Colonic mucosa (tissue), 4 donors: ENCODE measurements around the gene TMCC3. TPM values are rescaled to one million over a fixed set of nuclear protein-coding genes. Genes with fewer than 3 reads are reported as not detected.
A peak's percentile ranks its signal among the peaks of the same experiment; 100 is the strongest.

Source experiments
- DNase-seq: peaks from one replicate; pipeline ENCODE4 v3.0.0-alpha.2; 2020
- H3K27ac ChIP-seq: fragments of 200-600 bp; one replicate; pipeline ENCODE4 v1.8.0; 2021
- H3K27me3 ChIP-seq: fragments of 200-600 bp; one replicate; pipeline ENCODE4 v1.8.0; 2021
- H3K36me3 ChIP-seq: fragments of 200-600 bp; one replicate; pipeline ENCODE4 v1.8.0; 2021
- H3K4me1 ChIP-seq: fragments of 200-600 bp; one replicate; pipeline ENCODE4 v1.8.0; 2021; ENCODE audit warnings: mild to moderate bottlenecking
- H3K4me3 ChIP-seq: fragments of 200-600 bp; one replicate; pipeline ENCODE4 v1.8.0; 2021
- H3K9ac ChIP-seq, 2 donors: one replicate each; pipeline ENCODE4 v1.7.0; 2013; ENCODE audit warnings: control low read depth in 2 of 2, low read depth in 2 of 2, low read length in 2 of 2
- H3K9me3 ChIP-seq: fragments of 200-600 bp; one replicate; pipeline ENCODE4 v1.8.0; 2021
- intact Hi-C: fragments of 100-400 bp; cut with DNase I; formaldehyde crosslinking; loops from one replicate; pipeline ENCODE4 v1.14.1; 2022
- total RNA-seq, 2 donors: library from RNA; stranded (reverse); fragmentation: NEBNext Ultra II Directional in 1 of 2; extraction: Animal tissue kit (Norgen Biotek cat#: 25700) in 1 of 2; gene quantifications; one replicate each; pipeline ENCODE4 v1.2.1, GENCODE V29; 2021
- TF ChIP-seq, protein P1 (sequence below): fragments of 200-600 bp; IDR thresholded peaks from one replicate; pipeline ENCODE4 v1.8.0; 2022; ENCODE audit warnings: antibody characterized with exemption, mild to moderate bottlenecking
- donor health status: healthy.
- donor health status: DM: no; HTN: no; CAD: no.
- donor health status: DM: no; HTN: no; CAD: no.

TMCC3 gene
- total RNA-seq, 2 donors from 2014 or later, result 21.4 to 77.4 TPM

DNA sequence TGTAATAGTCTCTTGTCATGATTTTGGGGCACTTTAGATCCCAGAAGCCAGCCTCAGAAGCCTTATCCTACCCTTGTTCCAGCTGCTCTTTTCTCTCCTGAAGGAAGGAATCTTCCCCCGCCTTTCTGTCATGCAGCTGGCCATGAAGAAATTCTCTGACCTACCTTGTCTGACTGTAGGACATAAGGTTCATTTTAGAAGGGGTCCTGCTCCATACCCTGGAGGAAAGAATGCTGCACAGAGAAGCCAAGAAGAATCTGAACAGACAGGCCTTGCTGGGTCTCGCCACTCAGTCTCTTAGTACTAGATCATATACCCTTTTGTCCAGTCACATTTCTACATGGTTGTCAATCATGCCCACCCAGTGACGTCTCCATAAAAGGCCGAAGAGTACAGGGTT is 6.2 kb upstream of the TMCC3 start:
- H3K9ac ChIP-seq, result no peak overlapping the region
- H3K36me3 ChIP-seq, result no peaks in the 10 kb centered on the region
- TF ChIP-seq, protein P1, sequence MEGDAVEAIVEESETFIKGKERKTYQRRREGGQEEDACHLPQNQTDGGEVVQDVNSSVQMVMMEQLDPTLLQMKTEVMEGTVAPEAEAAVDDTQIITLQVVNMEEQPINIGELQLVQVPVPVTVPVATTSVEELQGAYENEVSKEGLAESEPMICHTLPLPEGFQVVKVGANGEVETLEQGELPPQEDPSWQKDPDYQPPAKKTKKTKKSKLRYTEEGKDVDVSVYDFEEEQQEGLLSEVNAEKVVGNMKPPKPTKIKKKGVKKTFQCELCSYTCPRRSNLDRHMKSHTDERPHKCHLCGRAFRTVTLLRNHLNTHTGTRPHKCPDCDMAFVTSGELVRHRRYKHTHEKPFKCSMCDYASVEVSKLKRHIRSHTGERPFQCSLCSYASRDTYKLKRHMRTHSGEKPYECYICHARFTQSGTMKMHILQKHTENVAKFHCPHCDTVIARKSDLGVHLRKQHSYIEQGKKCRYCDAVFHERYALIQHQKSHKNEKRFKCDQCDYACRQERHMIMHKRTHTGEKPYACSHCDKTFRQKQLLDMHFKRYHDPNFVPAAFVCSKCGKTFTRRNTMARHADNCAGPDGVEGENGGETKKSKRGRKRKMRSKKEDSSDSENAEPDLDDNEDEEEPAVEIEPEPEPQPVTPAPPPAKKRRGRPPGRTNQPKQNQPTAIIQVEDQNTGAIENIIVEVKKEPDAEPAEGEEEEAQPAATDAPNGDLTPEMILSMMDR, result no peak
- H3K27me3 ChIP-seq, result no peaks in the 10 kb centered on the region
- DNase-seq, result no peak
- no peaks in the 10 kb centered on the region for H3K9me3 ChIP-seq
- intact Hi-C loops, result no loop called here
- no peaks in the 10 kb centered on the region for H3K4me1 ChIP-seq
- no peak overlapping the region for H3K4me3 ChIP-seq
- no peak overlapping the region for H3K27ac ChIP-seq

DNA sequence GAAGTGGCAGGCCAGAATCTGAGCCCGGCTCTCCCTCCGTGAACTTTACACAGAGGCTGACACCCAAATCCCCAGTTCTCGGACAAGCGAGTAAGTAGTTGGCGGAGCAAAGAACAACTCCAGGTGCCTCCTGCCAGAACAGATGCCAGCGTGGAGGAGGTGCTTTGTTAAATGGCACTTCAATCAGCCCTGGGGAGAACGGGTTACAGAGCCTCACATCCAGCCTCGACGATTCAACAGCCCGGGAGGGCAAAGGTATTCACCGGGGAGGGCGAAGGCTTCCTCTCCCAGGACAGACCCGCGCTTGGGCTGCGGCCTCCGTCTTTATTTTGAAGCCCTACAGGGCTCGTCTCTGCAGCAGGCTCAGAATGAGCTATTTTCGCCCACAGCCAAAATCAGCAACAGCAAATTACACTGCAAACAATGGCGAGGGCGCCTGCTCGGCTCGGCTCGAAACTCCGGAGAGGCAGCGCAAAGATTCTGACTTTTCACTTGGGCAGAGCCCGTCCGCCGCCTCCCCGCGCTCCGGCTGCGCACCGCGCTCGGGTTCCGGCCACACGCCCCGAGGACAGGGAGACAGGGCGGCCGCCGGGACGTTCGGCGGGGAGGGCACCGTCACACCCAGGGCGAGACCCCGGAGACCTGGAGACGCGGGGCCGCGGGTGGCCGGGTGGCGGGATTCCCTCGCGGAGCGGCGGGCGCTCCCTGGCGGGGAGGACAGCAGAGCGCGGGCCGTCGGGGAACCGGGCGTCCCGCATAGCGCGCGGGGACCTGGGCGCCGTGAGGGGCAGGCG is 811 bp downstream of the TMCC3 start:
- Histone ChIP-seq H3K36me3 (no peaks in the 10 kb centered on the region), H3K27me3 (no peaks in the 10 kb centered on the region), H3K4me1 (no peaks in the 10 kb centered on the region), H3K9ac (peak overlapping the region; percentile 83 to 89), H3K9me3 (no peaks in the 10 kb centered on the region), H3K4me3 (peak overlapping the region; percentile 69), H3K27ac (peak overlapping the region; percentile 58)
- intact Hi-C loops, result no loop called here
- TF ChIP-seq, protein P1, result peak; percentile 17
- peak; percentile 61 for DNase-seq

DNA sequence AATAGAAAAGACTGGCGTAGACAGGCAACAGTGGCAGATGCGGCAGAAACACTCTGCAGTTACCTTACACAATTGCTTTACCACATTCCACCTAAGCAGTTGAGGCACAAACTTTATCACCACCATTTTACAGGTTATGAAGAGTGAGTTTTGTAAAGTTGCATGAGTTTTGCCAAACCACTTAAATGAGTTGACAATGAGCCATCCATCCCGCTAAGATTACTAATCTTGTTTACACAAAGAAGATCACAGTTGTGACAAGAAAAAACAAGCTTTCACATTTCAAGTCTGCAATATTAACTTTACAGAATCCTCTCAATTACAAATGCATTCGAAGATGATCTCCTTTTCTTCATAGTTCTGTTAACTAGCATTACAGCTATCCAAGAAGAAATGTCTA is 1.8 kb downstream of the TMCC3 start:
- no peaks in the 10 kb centered on the region for H3K27me3 ChIP-seq
- no peaks in the 10 kb centered on the region for H3K9me3 ChIP-seq
- H3K27ac ChIP-seq, result no peak overlapping the region
- H3K4me3 ChIP-seq, result peak overlapping the region; percentile 69
- TF ChIP-seq, protein P1, result no peak
- no peak overlapping the region for H3K9ac ChIP-seq
- no peak for DNase-seq
- intact Hi-C loops, result no loop called here
- no peaks in the 10 kb centered on the region for H3K4me1 ChIP-seq
- H3K36me3 ChIP-seq, result no peaks in the 10 kb centered on the region

DNA sequence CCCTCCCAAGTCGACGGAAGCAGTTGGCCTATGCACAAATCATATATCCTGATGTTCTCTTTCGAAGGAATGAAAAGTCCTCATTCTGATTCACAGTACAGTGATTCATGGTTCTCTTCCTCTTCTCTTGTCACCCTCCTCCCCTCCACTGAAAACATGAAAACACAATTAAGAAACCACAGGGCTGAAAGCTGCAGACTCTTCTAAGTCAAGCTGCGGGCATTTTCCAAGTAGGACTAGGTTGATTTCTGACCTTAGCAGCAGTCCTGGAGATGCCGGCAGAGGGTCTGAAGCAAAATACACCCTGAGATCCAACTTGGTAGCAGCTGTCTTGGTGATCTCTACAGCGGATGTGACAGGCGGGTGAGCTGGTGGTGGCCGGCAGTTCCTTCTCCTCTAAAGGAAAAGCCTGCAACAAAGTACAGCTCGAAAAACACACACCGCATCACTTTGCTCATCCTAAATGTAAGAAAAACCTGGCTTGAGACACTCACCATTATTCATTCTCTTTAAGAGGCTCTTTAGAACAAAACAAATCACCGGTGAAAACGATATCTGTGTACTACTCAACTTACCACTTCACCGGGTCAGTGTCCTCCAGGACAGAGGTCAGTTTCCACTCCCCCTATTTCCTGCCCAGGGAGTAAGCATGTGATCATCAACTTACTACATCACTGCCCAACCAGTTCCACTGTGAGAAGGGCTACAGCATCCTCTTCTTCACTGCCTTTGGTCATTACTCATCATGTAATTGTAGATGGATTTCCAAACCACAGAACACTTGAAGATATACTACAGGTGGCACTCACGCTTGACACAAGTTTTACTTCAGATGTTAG is 6.0 kb downstream of the TMCC3 start:
- no peaks in the 10 kb centered on the region for H3K27me3 ChIP-seq
- H3K36me3 ChIP-seq, result no peaks in the 10 kb centered on the region
- H3K9ac ChIP-seq, result no peak overlapping the region
- intact Hi-C loops, result no loop called here
- TF ChIP-seq, protein P1, result no peak
- no peak for DNase-seq
- no peaks in the 10 kb centered on the region for H3K4me1 ChIP-seq
- no peaks in the 10 kb centered on the region for H3K9me3 ChIP-seq
- no peak overlapping the region for H3K4me3 ChIP-seq
- H3K27ac ChIP-seq, result peak overlapping the region; percentile 18

DNA sequence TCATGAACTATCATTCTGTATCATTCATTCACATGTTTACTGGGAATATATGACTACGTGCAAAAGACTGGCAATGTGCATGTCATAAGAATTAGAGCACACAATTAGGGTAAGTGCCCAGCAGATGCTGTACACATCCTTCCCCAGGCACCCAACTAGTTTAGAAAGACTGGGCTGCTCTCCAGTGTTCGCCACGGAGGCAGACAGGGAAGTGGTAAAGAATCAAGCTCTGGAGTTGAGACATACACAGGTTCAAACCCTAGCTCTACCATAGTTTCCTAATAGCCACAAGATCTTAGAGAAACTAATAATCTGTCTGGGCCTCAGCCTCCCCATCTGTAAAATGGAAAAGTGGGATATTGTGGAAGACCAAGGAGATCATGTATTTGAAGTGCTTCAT is 6.8 kb downstream of the TMCC3 start:
- intact Hi-C loops, result no loop called here
- no peak for DNase-seq
- H3K9ac ChIP-seq, result no peak overlapping the region

More for the DNA sequence above, 6.8 kb downstream of the TMCC3 start:
- Histone ChIP-seq H3K36me3 (no peaks in the 10 kb centered on the region), H3K4me1 (no peaks in the 10 kb centered on the region), H3K27me3 (no peaks in the 10 kb centered on the region), H3K27ac (no peak overlapping the region), H3K9me3 (no peaks in the 10 kb centered on the region), H3K4me3 (no peak overlapping the region)
- TF ChIP-seq, protein P1, result no peak
